AG04449 (cell line): Measurements from ENCODE around the gene COTL1.

ENCODE experiments used
- CTCF ChIA-PET: fragments of 350-600 bp; formaldehyde crosslinking; extraction: SDS; loops from one replicate; lab custom pipeline; 2021; ENCODE audit warnings: antibody characterized with exemption; lab: Yijun Ruan, JAX
- POLR2A ChIA-PET: fragments of 400-600, 350-600 bp; formaldehyde crosslinking; extraction: SDS; loops from one replicate; lab custom pipeline; 2020; ENCODE audit warnings: antibody characterized with exemption, inconsistent platforms; lab: Yijun Ruan, JAX
- DNase-seq: peaks from one replicate; pipeline ENCODE4 v3.0.0-alpha.2; 2010; ENCODE audit warnings: low read depth, low spot score
- H3K4me3 ChIP-seq: 2 replicates; pipeline ENCODE4 v1.5.1; 2011; ENCODE audit warnings: low read depth, mild to moderate bottlenecking, control low read depth, low read length
- CTCF ChIP-seq: IDR thresholded peaks from one replicate; pipeline ENCODE4 v1.5.1; 2011; ENCODE audit warnings: mild to moderate bottlenecking, moderate library complexity, low read length, control low read depth, inconsistent platforms; ENCODE audit not compliant: insufficient read depth; ENCODE audit errors: missing control alignments

Gene COTL1

GRCh38 chr16:84614623-84614967 lies 3.3 kb downstream of the COTL1 start:
- POLR2A ChIA-PET, result interaction anchor here (6.2 kb wide), 1 partner anchor 13 kb away, joined by 61 read pairs; no protein-coding TSS in a partner anchor
- H3K4me3 ChIP-seq, result peak overlapping the region; percentile 65
- no peak for TF ChIP-seq CTCF
- DNase-seq, result no peak
- CTCF ChIA-PET, result interaction anchor here (1.2 to 18.6 kb wide), 3 partner anchors 9 to 111 kb away, joined by 3 to 446 read pairs (median 12); partner anchors contain the start of gene MEAK7

GRCh38 chr16:84614073-84614459 lies 3.8 kb downstream of the COTL1 start:
- DNase-seq, result no peak
- TF ChIP-seq CTCF, result no peak
- peak overlapping the region; percentile 65; the same call in 1 of the 2 replicates for H3K4me3 ChIP-seq
- ChIA-PET POLR2A (interaction anchor here (6.2 kb wide), 1 partner anchor 13 kb away, joined by 61 read pairs; no protein-coding TSS in a partner anchor), CTCF (interaction anchor here (1.1 to 18.6 kb wide), 4 partner anchors 10 to 111 kb away, joined by 3 to 446 read pairs (median 4); partner anchors contain the start of gene MEAK7)

GRCh38 chr16:84613408-84614072 lies 4.3 kb downstream of the COTL1 start:
- no peak for DNase-seq
- CTCF ChIA-PET, result interaction anchor here (1.1 to 18.6 kb wide), 4 partner anchors 9 to 112 kb away, joined by 3 to 446 read pairs (median 4); partner anchors contain the start of gene MEAK7
- POLR2A ChIA-PET, result interaction anchor here (0.7 to 6.2 kb wide), 2 partner anchors 12 to 261 kb away, joined by 3 to 61 read pairs; no protein-coding TSS in a partner anchor
- H3K4me3 ChIP-seq, result no peak overlapping the region
- TF ChIP-seq CTCF, result no peak

- ChIA-PET CTCF (interaction anchor here (1.6 to 18.6 kb wide), 2 partner anchors 104 to 113 kb away, joined by 3 to 446 read pairs; partner anchors contain the start of gene MEAK7), POLR2A (interaction anchor here (0.7 kb wide), 1 partner anchor 262 kb away, joined by 3 read pairs; no protein-coding TSS in a partner anchor)
- H3K4me3 ChIP-seq, result no peak overlapping the region
- DNase-seq, result no peak
- no peak for TF ChIP-seq CTCF
Measured at GRCh38 chr16:84612686-84613085, 5.2 kb downstream of the COTL1 start.

- DNase-seq, result no peak
- ChIA-PET POLR2A (no interaction called here), CTCF (interaction anchor here (0.7 to 18.6 kb wide), 2 partner anchors 87 to 102 kb away, joined by 3 to 446 read pairs; partner anchors contain the start of gene MEAK7)
- H3K4me3 ChIP-seq, result no peak overlapping the region
- no peak for TF ChIP-seq CTCF
Measured at GRCh38 chr16:84611041-84611440, 6.8 kb downstream of the COTL1 start.

- POLR2A ChIA-PET, result no interaction called here
- TF ChIP-seq CTCF, result no peak
- DNase-seq, result no peak
- H3K4me3 ChIP-seq, result no peak overlapping the region
- CTCF ChIA-PET, result interaction anchor here (0.6 to 18.6 kb wide), 3 partner anchors 30 to 102 kb away, joined by 3 to 446 read pairs (median 3); partner anchors contain the start of gene MEAK7
Measured at GRCh38 chr16:84610376-84610775, 7.5 kb downstream of the COTL1 start.
